PC-3 (cell line): ENCODE measurements around the gene LRP11. TPM values are rescaled to one million over a fixed set of nuclear protein-coding genes. Genes with fewer than 3 reads are reported as not detected.

Experiments used
- ATAC-seq: fragments of 200-7000 bp; cut with Tn5 transposase; 2 replicates; pipeline ENCODE4 v1.9.1; 2020; ENCODE audit warnings: mild to moderate bottlenecking, moderate library complexity
- Bru-seq: library from RNA; stranded (reverse); fragments of 400-500 nt; gene quantifications from one replicate; lab custom pipeline; 2021; lab: Mats Ljungman, UMichigan
- BruChase-seq, 2 experiments: library from RNA; stranded (reverse); fragments of 400-500 nt; gene quantifications; one replicate each; lab custom pipeline; 2021; lab: Mats Ljungman, UMichigan
- BruUV-seq: library from RNA; stranded (reverse); fragments of 400-500 nt; replicated peaks from 2 replicates; lab custom pipeline; 2021; lab: Mats Ljungman, UMichigan
- CTCF ChIA-PET: fragments of 300-600 bp; sonication (Branson Sonifier 250); formaldehyde crosslinking; loops from one replicate; lab custom pipeline; 2022; ENCODE audit warnings: antibody characterized with exemption; lab: Charles Lee
- POLR2A ChIA-PET: fragments of 300-600 bp; sonication (Branson Sonifier 250); formaldehyde crosslinking; loops from one replicate; lab custom pipeline; 2022; ENCODE audit warnings: antibody characterized with exemption; ENCODE audit not compliant: unreplicated experiment; lab: Charles Lee
- DNase-seq: peaks from one replicate; pipeline ENCODE4 v3.0.0-alpha.2; 2015
- H2AFZ ChIP-seq: fragments of 300-600 bp; sonication (generic); 2 replicates; pipeline ENCODE4 v1.6.0; 2016; ENCODE audit warnings: antibody characterized with exemption, low read length
- H3F3A ChIP-seq: fragments of 300-600 bp; sonication (generic); one replicate; pipeline ENCODE4 v1.6.0; 2017; ENCODE audit warnings: antibody characterized with exemption, low read length, control low read depth, mild to moderate bottlenecking; ENCODE audit not compliant: unreplicated experiment
- H3K27ac ChIP-seq: fragments of 300-600 bp; sonication (generic); 2 replicates; pipeline ENCODE4 v1.5.1; 2016; ENCODE audit warnings: mild to moderate bottlenecking, low read length
- H3K27me3 ChIP-seq: fragments of 300-600 bp; sonication (generic); 2 replicates; pipeline ENCODE4 v1.6.1; 2016; ENCODE audit warnings: low read length, mixed read lengths
- H3K36me3 ChIP-seq: fragments of 300-600 bp; sonication (generic); 2 replicates; pipeline ENCODE4 v1.6.1; 2016; ENCODE audit warnings: low read depth, mixed run types, low read length, mixed read lengths
- H3K4me1 ChIP-seq: fragments of 300-600 bp; sonication (generic); 2 replicates; pipeline ENCODE4 v1.5.1; 2016; ENCODE audit warnings: low read length; ENCODE audit not compliant: insufficient read depth
- H3K4me2 ChIP-seq: fragments of 300-600 bp; sonication (generic); 2 replicates; pipeline ENCODE4 v1.6.0; 2016; ENCODE audit warnings: low read length
- H3K4me3 ChIP-seq: fragments of 300-600 bp; sonication (generic); 2 replicates; pipeline ENCODE4 v1.5.1; 2016; ENCODE audit warnings: mild to moderate bottlenecking, low read length, mixed read lengths
- H3K79me2 ChIP-seq: fragments of 300-600 bp; sonication (generic); 2 replicates; pipeline ENCODE4 v1.6.1; 2017; ENCODE audit warnings: low read length, mixed read lengths
- H3K9ac ChIP-seq: fragments of 300-600 bp; sonication (generic); 2 replicates; pipeline ENCODE4 v1.6.0; 2016; ENCODE audit warnings: mild to moderate bottlenecking, low read length
- H3K9me2 ChIP-seq: fragments of 300-600 bp; sonication (generic); replicated peaks from 2 replicates; pipeline ENCODE4 v1.6.1; 2016; ENCODE audit warnings: mixed run types, low read length, mixed read lengths
- H3K9me3 ChIP-seq: fragments of 300-600 bp; sonication (generic); 2 replicates; pipeline ENCODE4 v1.6.1; 2016; ENCODE audit warnings: low read length, mixed read lengths
- H4K20me1 ChIP-seq: fragments of 300-600 bp; sonication (generic); 2 replicates; pipeline ENCODE4 v1.6.1; 2016; ENCODE audit warnings: low read length, mixed read lengths
- CTCF ChIP-seq: fragments of 300-600 bp; sonication (generic); conservative IDR thresholded peaks from 2 replicates; pipeline ENCODE4 v1.5.1; 2017; ENCODE audit warnings: antibody characterized with exemption, low read depth, mild to moderate bottlenecking, low read length
- EZH2 ChIP-seq: fragments of 300-600 bp; sonication (generic); IDR thresholded peaks from one replicate; pipeline ENCODE4 v1.6.1; 2017; ENCODE audit warnings: antibody characterized with exemption, mild to moderate bottlenecking, low read length; ENCODE audit not compliant: unreplicated experiment
- EZH2phosphoT487 ChIP-seq: fragments of 300-600 bp; sonication (generic); IDR thresholded peaks from 2 replicates; pipeline ENCODE4 v1.6.1; 2018; ENCODE audit warnings: mild to moderate bottlenecking, antibody characterized with exemption, low read length, borderline replicate concordance
- intact Hi-C: fragments of 100-400 bp; cut with micrococcal nuclease; formaldehyde crosslinking; loops from 2 replicates; pipeline ENCODE4 v1.9.0; 2023
- long read RNA-seq: library from polyadenylated mRNA; unstranded; transcript quantifications from one replicate; pipeline ENCODE4 v2.0.0, GENCODE V29; 2021; ENCODE audit not compliant: unreplicated experiment
- total RNA-seq: library from RNA; depleted of rRNA; stranded (reverse); fragments of >200 nt; gene quantifications from 2 replicates; pipeline ENCODE4 v1.2.3, GENCODE V29; 2014; rRNA removed

The LRP11 gene, protein sequence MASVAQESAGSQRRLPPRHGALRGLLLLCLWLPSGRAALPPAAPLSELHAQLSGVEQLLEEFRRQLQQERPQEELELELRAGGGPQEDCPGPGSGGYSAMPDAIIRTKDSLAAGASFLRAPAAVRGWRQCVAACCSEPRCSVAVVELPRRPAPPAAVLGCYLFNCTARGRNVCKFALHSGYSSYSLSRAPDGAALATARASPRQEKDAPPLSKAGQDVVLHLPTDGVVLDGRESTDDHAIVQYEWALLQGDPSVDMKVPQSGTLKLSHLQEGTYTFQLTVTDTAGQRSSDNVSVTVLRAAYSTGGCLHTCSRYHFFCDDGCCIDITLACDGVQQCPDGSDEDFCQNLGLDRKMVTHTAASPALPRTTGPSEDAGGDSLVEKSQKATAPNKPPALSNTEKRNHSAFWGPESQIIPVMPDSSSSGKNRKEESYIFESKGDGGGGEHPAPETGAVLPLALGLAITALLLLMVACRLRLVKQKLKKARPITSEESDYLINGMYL
- total RNA-seq = 32.0 and 39.9 TPM in 2 replicates
- Bru-seq, nascent RNA = percentile 55 among the genes with signal in this experiment
- percentile 58 among the genes with signal in this experiment for BruChase-seq, experiment 1, labeled RNA remaining after a 6-hour chase
- BruChase-seq, experiment 2, labeled RNA remaining after a 2-hour chase = percentile 63 among the genes with signal in this experiment
- long read RNA-seq, transcript LRP11-201 (7 exons, 3,260 nt) = major isoform, 74 of 115 reads
- long read RNA-seq, partial matches to known transcripts = 22 of 115 reads
- long read RNA-seq, other reads (novel, unspliced or antisense) = 18 of 115 reads

DNA sequence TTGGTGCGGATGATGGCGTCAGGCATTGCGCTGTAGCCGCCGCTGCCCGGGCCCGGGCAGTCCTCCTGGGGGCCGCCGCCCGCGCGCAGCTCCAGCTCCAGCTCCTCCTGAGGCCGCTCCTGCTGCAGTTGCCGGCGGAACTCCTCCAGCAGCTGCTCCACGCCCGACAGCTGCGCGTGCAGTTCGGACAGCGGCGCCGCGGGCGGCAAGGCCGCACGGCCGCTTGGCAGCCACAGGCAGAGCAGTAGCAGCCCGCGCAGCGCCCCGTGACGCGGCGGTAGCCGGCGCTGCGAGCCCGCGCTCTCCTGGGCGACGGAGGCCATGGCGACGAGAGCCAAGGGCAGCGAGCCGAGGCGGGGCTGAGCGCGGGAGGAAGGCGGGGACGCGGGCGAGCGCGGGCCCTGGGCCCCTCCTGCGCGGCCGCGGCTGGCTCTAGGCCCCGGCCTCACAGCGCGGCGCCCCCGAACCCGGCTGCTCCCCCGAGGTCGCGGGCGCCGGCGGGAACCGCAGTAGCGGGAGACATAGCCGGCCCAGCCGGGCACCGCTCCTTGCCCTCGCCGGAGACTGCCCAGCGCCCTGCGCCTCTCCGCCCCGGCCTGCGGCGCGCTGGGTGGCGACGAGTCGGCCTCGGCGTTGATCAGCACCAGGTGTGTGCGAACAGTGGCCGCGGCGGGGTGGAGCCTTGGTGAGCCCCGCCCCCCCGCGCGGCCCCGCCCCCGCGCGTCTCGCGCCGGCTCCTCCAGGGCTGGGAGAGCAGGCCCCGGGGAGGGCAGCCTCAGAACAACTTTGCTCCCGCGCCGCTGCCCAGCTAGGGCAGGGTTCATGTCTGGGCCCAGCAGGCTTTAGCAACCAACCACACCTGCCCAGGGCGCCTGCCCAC lies at the start of gene LRP11:
Gene LRP11, minus strand, starts transcription at position 662 of the 880 bp plus-strand sequence. Its CDS starts 339 bp downstream, at position 323.
- peak within 1 kb of the TSS; percentile 86 for H3K4me2 ChIP-seq
- no peaks in the 10 kb centered on the region for H3K27me3 ChIP-seq
- H3K9me2 ChIP-seq = no peaks in the 10 kb centered on the region
- ChIA-PET CTCF (interaction anchor here (0.6 to 1.4 kb wide), 2 partner anchors 23 to 950 kb away, joined by 3 to 4 read pairs; no protein-coding TSS in a partner anchor), POLR2A (no interaction called here)
- ATAC-seq (peak; percentile 77), DNase-seq (peak; percentile 88)
- H3K27ac ChIP-seq = peak within 1 kb of the TSS; percentile 43
- peaks cover 40% of the 10 kb centered on the region for H3K79me2 ChIP-seq
- peak within 1 kb of the TSS; percentile 79 for H3K4me3 ChIP-seq
- H4K20me1 ChIP-seq = no peaks in the 10 kb centered on the region
- no TSS peak for BruUV-seq
- H3K36me3 ChIP-seq = no peaks in the 10 kb centered on the region
- H3K4me1 ChIP-seq = peaks cover 27% of the 10 kb centered on the region
- intact Hi-C loops = loop anchor here (1.0 kb wide), 2 partner anchors 9 to 62 kb away; no protein-coding TSS in a partner anchor
- H3K9ac ChIP-seq = peak within 1 kb of the TSS; percentile 64
- TF ChIP-seq EZH2phosphoT487 (no peak), CTCF (no peak), EZH2 (no peak)
- H3K9me3 ChIP-seq = no peaks in the 10 kb centered on the region
- no peaks in the 10 kb centered on the region for H3F3A ChIP-seq
- H2AFZ ChIP-seq = peak within 1 kb of the TSS; percentile 93

DNA sequence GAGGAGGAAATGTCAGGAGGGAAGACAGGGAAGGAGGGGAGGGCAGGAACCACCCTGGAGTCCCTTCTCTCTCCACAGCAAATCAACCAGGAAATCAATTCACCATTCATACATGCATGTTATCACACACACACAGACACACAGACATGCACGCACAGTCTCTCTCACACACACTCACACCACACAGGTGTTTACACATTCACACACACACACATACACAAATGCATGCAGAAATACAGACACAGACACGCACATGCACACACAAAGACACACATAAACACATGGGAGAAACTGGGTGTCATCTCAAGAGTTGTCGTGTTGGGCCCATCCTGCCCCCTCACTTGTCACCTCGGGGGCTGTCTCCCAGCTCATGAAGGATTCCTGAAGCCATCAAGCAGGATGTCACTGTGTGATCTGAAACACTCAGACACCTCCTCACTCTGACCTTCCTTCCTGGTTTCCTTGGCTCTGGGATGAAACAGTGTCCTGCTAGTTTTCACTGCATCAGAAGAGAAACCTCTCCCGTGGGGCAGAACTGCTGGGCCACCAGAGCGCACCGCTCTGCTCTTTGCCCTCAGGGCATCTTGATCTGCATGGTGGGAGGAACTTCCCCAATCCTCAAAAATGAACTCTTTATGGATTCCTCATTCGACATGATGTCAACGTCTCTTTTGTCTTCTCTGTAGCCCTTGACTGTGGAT lies 49.5 kb upstream of the LRP11 start:
- H3K9me2 ChIP-seq = no peaks in the 10 kb centered on the region
- BruUV-seq = no TSS peak
- ChIA-PET POLR2A (interaction anchor here (0.7 kb wide), 1 partner anchor 1530 kb away, joined by 3 read pairs; no protein-coding TSS in a partner anchor), CTCF (no interaction called here)
- H3K9ac ChIP-seq = no peak overlapping the region
- no peaks in the 10 kb centered on the region for H3K27me3 ChIP-seq
- H3K4me2 ChIP-seq = no peak overlapping the region
- H3K4me1 ChIP-seq = no peaks in the 10 kb centered on the region
- DNase-seq = no peak
- ATAC-seq = no peak
- no peaks in the 10 kb centered on the region for H3K79me2 ChIP-seq
- no peak overlapping the region for H3K27ac ChIP-seq
- H4K20me1 ChIP-seq = no peaks in the 10 kb centered on the region
- intact Hi-C loops = no loop called here
- no peaks in the 10 kb centered on the region for H3K9me3 ChIP-seq
- no peaks in the 10 kb centered on the region for H3F3A ChIP-seq
- TF ChIP-seq EZH2 (no peak), CTCF (no peak), EZH2phosphoT487 (no peak)
- H2AFZ ChIP-seq = no peak overlapping the region
- no peak overlapping the region for H3K4me3 ChIP-seq
- H3K36me3 ChIP-seq = no peaks in the 10 kb centered on the region
